ENCODE measurements around the gene SYTL3. TPM values are rescaled to one million over a fixed set of nuclear protein-coding genes. Genes with fewer than 3 reads are reported as not detected.

Gene SYTL3
- total RNA-seq, 4 donors from 2014 or later: 3.0 to 16.7 (median 6.7) TPM

DNA sequence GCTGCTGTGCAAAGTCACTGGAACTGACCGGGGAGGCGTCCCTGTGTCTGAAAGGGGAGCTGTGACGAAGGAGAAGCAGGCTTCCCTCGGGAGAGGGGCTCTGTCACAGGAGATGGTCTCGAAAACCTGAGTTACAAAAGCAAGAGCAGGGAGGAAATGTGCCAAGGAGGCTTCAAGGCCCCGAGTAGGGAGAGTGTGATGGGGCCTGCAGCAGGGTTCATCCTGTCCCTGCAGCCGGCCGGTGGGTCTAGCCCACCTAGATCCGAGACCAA, 22.0 kb upstream of the SYTL3 start:
- H3K36me3 ChIP-seq: peaks cover 0 to 12% of the 10 kb centered on the region in 2 donors
- no peak overlapping the region for H3K4me3 ChIP-seq
- H3K9me3 ChIP-seq: no peaks in the 10 kb centered on the region
- TF ChIP-seq CTCF (IDR thresholded peaks at IDR 0.05 in 4 of 5, conservative IDR thresholded peaks at IDR 0.05 in 1 of 5) (no peak), POLR2A (IDR thresholded peaks at IDR 0.05) (no peak)
- in situ Hi-C loops (cut with MboI; ENCODE audit: low sequenced_read_pairs in 4 of 4) (loop anchor here in 3 of 4 donors (5.0 kb wide), 2 partner anchors 59 to 64 kb away; no protein-coding TSS in a partner anchor), intact Hi-C loops (cut with DNase I; ENCODE audit: low total_unique reads) (loop anchor here (2.0 to 5.0 kb wide), 2 partner anchors 191 to 1441 kb away; partner anchors contain the start of gene EZR)
- H3K4me1 ChIP-seq: peaks cover 21 to 33% of the 10 kb centered on the region in 2 donors
- DNase-seq (no peak), ATAC-seq (no peak)
- no peak overlapping the region for H3K27ac ChIP-seq
- H3K27me3 ChIP-seq: no peaks in the 10 kb centered on the region

DNA sequence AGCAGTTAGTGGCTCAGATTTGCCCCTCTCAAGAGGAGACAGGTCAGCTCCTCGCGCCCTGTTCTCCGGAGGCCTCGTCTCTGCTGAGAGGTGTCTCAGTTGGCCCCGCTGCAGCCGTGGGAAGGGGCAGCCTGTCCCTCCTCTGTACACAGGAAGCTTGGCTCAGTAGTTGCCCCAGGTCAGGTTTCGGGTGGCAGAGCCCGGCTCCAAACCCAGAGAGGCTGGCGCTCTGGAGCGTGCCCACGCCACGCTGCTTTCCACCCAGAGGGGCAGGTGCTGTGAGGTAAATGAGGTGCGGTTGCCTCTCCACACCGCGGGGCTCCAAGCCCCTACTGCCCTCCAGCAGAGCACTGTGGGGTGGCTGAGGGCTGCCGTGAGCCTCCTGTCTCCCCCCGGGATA, 21.3 kb upstream of the SYTL3 start:
- intact Hi-C loops (cut with DNase I; ENCODE audit: low total_unique reads): loop anchor here (2.0 to 5.0 kb wide), 2 partner anchors 190 to 1441 kb away; partner anchors contain the start of gene EZR
- Histone ChIP-seq H3K9me3 (no peaks in the 10 kb centered on the region), H3K27ac (peak overlapping the region; percentile 8 to 86 (median 44)), H3K27me3 (no peaks in the 10 kb centered on the region), H3K4me1 (peaks cover 21 to 33% of the 10 kb centered on the region in 2 donors), H3K36me3 (peaks cover 0 to 12% of the 10 kb centered on the region in 2 donors), H3K4me3 (no peak overlapping the region)
- no peak for TF ChIP-seq POLR2A (IDR thresholded peaks at IDR 0.05)
- no peak for TF ChIP-seq CTCF (IDR thresholded peaks at IDR 0.05 in 4 of 5, conservative IDR thresholded peaks at IDR 0.05 in 1 of 5)
- ATAC-seq: peak in 1 of 2 donors; percentile 22
- DNase-seq: no peak
- in situ Hi-C loops (cut with MboI; ENCODE audit: low sequenced_read_pairs in 4 of 4): loop anchor here in 3 of 4 donors (5.0 kb wide), 2 partner anchors 59 to 64 kb away; no protein-coding TSS in a partner anchor

DNA sequence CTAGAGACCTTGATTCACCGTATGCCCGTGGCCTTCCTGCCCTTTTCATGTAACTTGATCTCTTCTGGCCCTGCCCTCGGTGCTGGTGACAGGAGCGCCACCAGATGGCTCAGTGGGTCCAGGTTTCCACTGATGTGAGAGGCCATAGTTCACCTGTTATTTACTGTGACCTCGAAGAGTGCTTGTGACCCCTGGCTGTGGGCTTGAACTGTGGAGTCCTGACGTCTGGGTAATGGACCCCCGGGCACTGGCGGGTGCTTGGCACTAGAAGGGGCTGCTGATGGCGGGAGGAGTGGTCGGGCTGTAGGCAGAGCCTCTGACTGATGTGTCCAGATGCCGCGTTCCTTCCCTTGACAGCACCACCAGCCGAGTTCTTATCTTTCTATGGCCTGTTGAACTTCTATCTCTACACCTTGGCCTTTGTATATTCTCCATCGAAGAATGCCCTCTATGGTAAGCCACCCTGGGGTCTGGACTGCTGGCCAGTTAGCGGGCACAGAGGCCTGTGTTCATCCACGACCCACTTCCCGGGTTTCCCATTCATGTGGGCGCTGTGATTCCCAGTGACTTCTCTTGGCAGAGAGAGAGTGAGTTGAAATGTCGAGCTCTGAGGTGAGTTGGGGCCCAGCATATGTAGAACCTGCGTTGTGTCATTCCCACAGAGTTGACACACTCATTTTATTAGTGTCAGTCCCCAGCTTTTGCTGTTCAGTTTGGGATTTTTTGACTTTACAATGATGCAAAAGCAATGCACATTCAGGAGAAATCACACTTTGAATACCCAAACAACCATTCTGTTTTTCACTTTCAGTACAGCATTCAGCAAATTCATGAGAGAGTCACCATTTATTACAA, 20.3 kb upstream of the SYTL3 start:
- peaks cover 0 to 18% of the 10 kb centered on the region in 2 donors for H3K36me3 ChIP-seq
- peak; percentile 61 to 75 (median 66) for TF ChIP-seq CTCF (IDR thresholded peaks at IDR 0.05 in 4 of 5, conservative IDR thresholded peaks at IDR 0.05 in 1 of 5)
- no peak for TF ChIP-seq POLR2A (IDR thresholded peaks at IDR 0.05)
- peak; percentile 70 to 73 for ATAC-seq

DNA sequence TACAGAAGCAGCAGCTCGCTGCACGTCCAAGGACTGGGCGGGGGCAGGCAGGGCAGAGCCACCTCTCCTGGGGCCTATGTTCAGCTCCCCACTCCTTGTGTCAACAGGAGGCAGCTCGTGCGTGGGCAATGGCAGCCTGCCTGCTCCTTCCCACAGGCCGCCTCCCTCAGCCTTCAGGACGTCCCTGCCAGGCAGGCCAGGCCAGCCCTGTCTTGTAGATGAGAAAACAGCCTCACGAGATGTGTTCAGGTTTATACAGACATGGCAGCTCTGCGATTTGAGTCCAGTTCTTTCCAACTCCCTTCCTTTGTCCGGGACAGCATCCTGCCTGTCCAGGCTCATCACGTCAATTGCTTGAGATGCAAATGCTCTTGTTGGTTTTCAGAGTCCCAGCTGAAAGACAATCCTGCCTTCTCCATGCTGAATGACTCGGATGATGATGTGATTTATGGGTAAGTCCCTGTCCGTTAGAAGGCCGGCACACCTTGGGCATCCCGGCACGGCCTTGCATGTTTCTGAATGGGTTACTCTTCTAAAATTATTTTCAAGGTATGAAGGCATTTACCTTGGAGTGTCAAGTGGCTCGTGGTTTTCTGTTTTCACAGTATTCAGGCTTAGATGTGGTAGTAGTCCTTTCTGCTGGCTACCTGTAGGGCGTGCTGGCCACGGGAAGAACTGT, 18.8 kb upstream of the SYTL3 start:
- Histone ChIP-seq H3K4me1 (peaks cover 21 to 33% of the 10 kb centered on the region in 2 donors), H3K36me3 (peaks cover 0 to 27% of the 10 kb centered on the region in 2 donors), H3K27me3 (no peaks in the 10 kb centered on the region), H3K4me3 (no peak overlapping the region), H3K27ac (peak overlapping the region; percentile 71 to 86 (median 80)), H3K9me3 (no peaks in the 10 kb centered on the region)
- DNase-seq (peak in 1 of 2 donors; percentile 67), ATAC-seq (peak; percentile 18 to 25)
- TF ChIP-seq CTCF (IDR thresholded peaks at IDR 0.05 in 4 of 5, conservative IDR thresholded peaks at IDR 0.05 in 1 of 5): peak in 1 of 5 experiments; percentile 9
- TF ChIP-seq POLR2A (IDR thresholded peaks at IDR 0.05): no peak
- in situ Hi-C loops (cut with MboI; ENCODE audit: low sequenced_read_pairs in 4 of 4): no loop called here
- intact Hi-C loops (cut with DNase I; ENCODE audit: low total_unique reads): loop anchor here (1.0 to 10.0 kb wide), 3 partner anchors 24 to 494 kb away; no protein-coding TSS in a partner anchor

More for the DNA sequence above, 20.3 kb upstream of the SYTL3 start:
- Histone ChIP-seq H3K9me3 (no peaks in the 10 kb centered on the region), H3K4me3 (no peak overlapping the region), H3K27ac (peak overlapping the region; percentile 8 to 86 (median 36)), H3K4me1 (peaks cover 21 to 33% of the 10 kb centered on the region in 2 donors), H3K27me3 (no peaks in the 10 kb centered on the region)
- in situ Hi-C loops (cut with MboI; ENCODE audit: low sequenced_read_pairs in 4 of 4): loop anchor here in 3 of 4 donors (5.0 kb wide), 2 partner anchors 58 to 63 kb away; no protein-coding TSS in a partner anchor
- DNase-seq: peak; percentile 47 to 84
- intact Hi-C loops (cut with DNase I; ENCODE audit: low total_unique reads): loop anchor here (1.0 to 10.0 kb wide), 5 partner anchors 33 to 1442 kb away; partner anchors contain the start of gene EZR

Measured in gastrocnemius medialis (tissue), 4 donors.